Measurements from ENCODE around the gene WDR70. TPM values are rescaled to one million over a fixed set of nuclear protein-coding genes. Genes with fewer than 3 reads are reported as not detected.

WDR70 gene
- polyA plus RNA-seq, 1 of the 3 experiments (the other 2 are of a cell fraction), result 14.2 TPM

DNA sequence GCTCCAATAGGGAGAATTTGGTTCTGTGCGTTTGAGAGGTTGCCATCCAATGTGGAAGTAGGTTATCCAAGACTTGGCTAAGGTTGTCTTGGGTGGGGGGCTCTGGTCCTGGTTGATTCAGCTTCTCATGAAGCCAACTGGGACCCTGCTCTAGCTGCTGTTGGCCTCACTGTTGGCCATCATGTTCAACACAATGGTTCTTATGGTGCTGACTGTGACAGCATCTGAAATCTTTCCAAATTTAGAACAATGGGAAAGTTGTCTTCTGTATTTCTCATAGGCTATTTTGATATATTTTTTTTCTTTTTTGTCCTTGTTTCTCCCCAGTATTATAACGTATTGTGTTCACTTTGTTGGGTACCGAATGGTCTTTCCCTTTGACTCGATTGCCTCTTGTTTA, 388.8 kb downstream of the WDR70 start:
- Histone ChIP-seq H3K9me3 (no peaks in the 10 kb centered on the region), H4K20me1 (ENCODE audit: insufficient read depth) (no peaks in the 10 kb centered on the region), H3K4me3 (ENCODE audit: low read depth in 2 of 2, low read length in 1 of 2) (no peak overlapping the region), H3K4me1 (ENCODE audit: control insufficient read depth in 1 of 2, insufficient read depth in 2 of 2, low read depth in 1 of 2, low read length in 1 of 2) (peaks cover 0 to 29% of the 10 kb centered on the region in 2 experiments; a peak in 3 of 4 replicates), H3K4me2 (no peak overlapping the region), H3K9ac (no peak overlapping the region), H3K27ac (ENCODE audit: low read depth in 2 of 2, low read length in 1 of 2) (no peak overlapping the region), H3K36me3 (replicated peaks in 1 of 2; ENCODE audit: control insufficient read depth in 1 of 2, insufficient read depth in 2 of 2, low read length in 1 of 2) (no peaks in the 10 kb centered on the region), H3K9me2 (no peaks in the 10 kb centered on the region), H3F3A (replicated peaks; ENCODE audit: insufficient read depth) (peaks cover 24% of the 10 kb centered on the region), H2AFZ (ENCODE audit: low read depth) (no peak overlapping the region), H3K79me2 (ENCODE audit: insufficient read depth) (no peaks in the 10 kb centered on the region), H3K27me3 (ENCODE audit: insufficient read depth) (no peaks in the 10 kb centered on the region)
- POLR2A ChIA-PET, result no interaction called here
- DNase-seq, result no peak
- TF ChIP-seq ELF1 (IDR thresholded peaks at IDR 0.05), result no peak
- WGBS (ENCODE audit: low lambda C conversion rate), result 71% methylated on average over 4 of the region's 4 CpGs
- CTCF ChIA-PET, result interaction anchor here (0.5 kb wide), 1 partner anchor 1262 kb away, joined by 3 read pairs; no protein-coding TSS in a partner anchor

- POLR2A ChIA-PET, result no interaction called here
- TF ChIP-seq EP300 (IDR thresholded peaks at IDR 0.05; ENCODE audit: borderline replicate concordance in 1 of 2, low read depth in 1 of 2, low read length in 1 of 2) (no peak), POLR2AphosphoS5 (IDR thresholded peaks at IDR 0.05; ENCODE audit: low read depth, low read length) (no peak), FOXJ3 (CRISPR knock-in tag; IDR thresholded peaks at IDR 0.05) (no peak), FOSL2 (IDR thresholded peaks at IDR 0.05; ENCODE audit: borderline replicate concordance, low read depth) (no peak), RXRA (IDR thresholded peaks at IDR 0.05; ENCODE audit: borderline replicate concordance, low read depth) (no peak), SMC3 (IDR thresholded peaks at IDR 0.05; ENCODE audit: low read depth, low read length) (no peak), USF2 (IDR thresholded peaks at IDR 0.05; ENCODE audit: borderline replicate concordance, low read depth, low read length) (no peak)
- no peaks in the 10 kb centered on the region for H3K9me3 ChIP-seq
These were observed 389.3 kb downstream of the WDR70 start for GRCh38 chr5:37768371-37768770.

DNA sequence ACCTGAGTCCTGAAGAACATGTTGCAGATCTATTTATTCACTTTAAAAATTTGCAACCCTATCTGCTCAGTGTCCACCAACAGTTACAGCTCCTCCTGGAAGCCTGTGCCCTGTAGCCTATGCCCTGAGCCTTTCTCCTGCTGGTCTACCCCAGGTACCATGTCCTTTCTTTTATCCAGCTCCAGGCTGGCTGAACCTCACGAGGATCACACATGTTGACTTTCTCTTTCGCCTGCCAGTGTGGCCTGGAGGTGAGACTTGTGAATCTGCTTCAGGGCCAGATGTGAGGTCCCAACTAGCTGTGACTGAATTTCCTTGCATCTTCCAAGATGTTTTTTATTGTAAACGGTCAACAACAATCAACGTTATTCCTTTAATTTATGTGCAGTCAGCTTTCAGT, 390.0 kb downstream of the WDR70 start:
- H4K20me1 ChIP-seq (ENCODE audit: insufficient read depth), result no peaks in the 10 kb centered on the region
- H3F3A ChIP-seq (replicated peaks; ENCODE audit: insufficient read depth), result peaks cover 21% of the 10 kb centered on the region
- no peaks in the 10 kb centered on the region for H3K9me2 ChIP-seq
- H3K4me1 ChIP-seq (ENCODE audit: control insufficient read depth in 1 of 2, insufficient read depth in 2 of 2, low read depth in 1 of 2, low read length in 1 of 2), result peaks cover 0 to 31% of the 10 kb centered on the region in 2 experiments; a peak in 3 of 4 replicates
- WGBS (ENCODE audit: low lambda C conversion rate), result 82% methylated on average over 4 of the region's 4 CpGs
- ChIA-PET CTCF (no interaction called here), POLR2A (no interaction called here)
- H2AFZ ChIP-seq (ENCODE audit: low read depth), result no peak overlapping the region
- H3K4me2 ChIP-seq, result no peak overlapping the region
- H3K36me3 ChIP-seq (replicated peaks in 1 of 2; ENCODE audit: control insufficient read depth in 1 of 2, insufficient read depth in 2 of 2, low read length in 1 of 2), result no peaks in the 10 kb centered on the region
- no peak overlapping the region for H3K27ac ChIP-seq (ENCODE audit: low read depth in 2 of 2, low read length in 1 of 2)
- H3K9ac ChIP-seq, result no peak overlapping the region
- DNase-seq, result no peak
- no peaks in the 10 kb centered on the region for H3K9me3 ChIP-seq
- H3K27me3 ChIP-seq (ENCODE audit: insufficient read depth), result no peaks in the 10 kb centered on the region
- H3K79me2 ChIP-seq (ENCODE audit: insufficient read depth), result no peaks in the 10 kb centered on the region
- H3K4me3 ChIP-seq (ENCODE audit: low read depth in 2 of 2, low read length in 1 of 2), result no peak overlapping the region
- TF ChIP-seq NRF1 (IDR thresholded peaks at IDR 0.05; ENCODE audit: low read depth, low read length), result no peak
- TF ChIP-seq, protein P1, sequence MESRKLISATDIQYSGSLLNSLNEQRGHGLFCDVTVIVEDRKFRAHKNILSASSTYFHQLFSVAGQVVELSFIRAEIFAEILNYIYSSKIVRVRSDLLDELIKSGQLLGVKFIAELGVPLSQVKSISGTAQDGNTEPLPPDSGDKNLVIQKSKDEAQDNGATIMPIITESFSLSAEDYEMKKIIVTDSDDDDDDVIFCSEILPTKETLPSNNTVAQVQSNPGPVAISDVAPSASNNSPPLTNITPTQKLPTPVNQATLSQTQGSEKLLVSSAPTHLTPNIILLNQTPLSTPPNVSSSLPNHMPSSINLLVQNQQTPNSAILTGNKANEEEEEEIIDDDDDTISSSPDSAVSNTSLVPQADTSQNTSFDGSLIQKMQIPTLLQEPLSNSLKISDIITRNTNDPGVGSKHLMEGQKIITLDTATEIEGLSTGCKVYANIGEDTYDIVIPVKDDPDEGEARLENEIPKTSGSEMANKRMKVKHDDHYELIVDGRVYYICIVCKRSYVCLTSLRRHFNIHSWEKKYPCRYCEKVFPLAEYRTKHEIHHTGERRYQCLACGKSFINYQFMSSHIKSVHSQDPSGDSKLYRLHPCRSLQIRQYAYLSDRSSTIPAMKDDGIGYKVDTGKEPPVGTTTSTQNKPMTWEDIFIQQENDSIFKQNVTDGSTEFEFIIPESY (IDR thresholded peaks at IDR 0.05; ENCODE audit: borderline replicate concordance, low read depth), result no peak
- TF ChIP-seq JUND (IDR thresholded peaks at IDR 0.05), result no peak
- TF ChIP-seq FOXJ3 (CRISPR knock-in tag; IDR thresholded peaks at IDR 0.05), result no peak
- TF ChIP-seq IRF3 (IDR thresholded peaks at IDR 0.05; ENCODE audit: low read depth, low read length), result no peak
- no peak for TF ChIP-seq SMC3 (IDR thresholded peaks at IDR 0.05; ENCODE audit: low read depth, low read length)
- no peak for TF ChIP-seq TAF1 (IDR thresholded peaks at IDR 0.05; ENCODE audit: borderline replicate concordance, low read depth, low read length)
- TF ChIP-seq, protein P2, sequence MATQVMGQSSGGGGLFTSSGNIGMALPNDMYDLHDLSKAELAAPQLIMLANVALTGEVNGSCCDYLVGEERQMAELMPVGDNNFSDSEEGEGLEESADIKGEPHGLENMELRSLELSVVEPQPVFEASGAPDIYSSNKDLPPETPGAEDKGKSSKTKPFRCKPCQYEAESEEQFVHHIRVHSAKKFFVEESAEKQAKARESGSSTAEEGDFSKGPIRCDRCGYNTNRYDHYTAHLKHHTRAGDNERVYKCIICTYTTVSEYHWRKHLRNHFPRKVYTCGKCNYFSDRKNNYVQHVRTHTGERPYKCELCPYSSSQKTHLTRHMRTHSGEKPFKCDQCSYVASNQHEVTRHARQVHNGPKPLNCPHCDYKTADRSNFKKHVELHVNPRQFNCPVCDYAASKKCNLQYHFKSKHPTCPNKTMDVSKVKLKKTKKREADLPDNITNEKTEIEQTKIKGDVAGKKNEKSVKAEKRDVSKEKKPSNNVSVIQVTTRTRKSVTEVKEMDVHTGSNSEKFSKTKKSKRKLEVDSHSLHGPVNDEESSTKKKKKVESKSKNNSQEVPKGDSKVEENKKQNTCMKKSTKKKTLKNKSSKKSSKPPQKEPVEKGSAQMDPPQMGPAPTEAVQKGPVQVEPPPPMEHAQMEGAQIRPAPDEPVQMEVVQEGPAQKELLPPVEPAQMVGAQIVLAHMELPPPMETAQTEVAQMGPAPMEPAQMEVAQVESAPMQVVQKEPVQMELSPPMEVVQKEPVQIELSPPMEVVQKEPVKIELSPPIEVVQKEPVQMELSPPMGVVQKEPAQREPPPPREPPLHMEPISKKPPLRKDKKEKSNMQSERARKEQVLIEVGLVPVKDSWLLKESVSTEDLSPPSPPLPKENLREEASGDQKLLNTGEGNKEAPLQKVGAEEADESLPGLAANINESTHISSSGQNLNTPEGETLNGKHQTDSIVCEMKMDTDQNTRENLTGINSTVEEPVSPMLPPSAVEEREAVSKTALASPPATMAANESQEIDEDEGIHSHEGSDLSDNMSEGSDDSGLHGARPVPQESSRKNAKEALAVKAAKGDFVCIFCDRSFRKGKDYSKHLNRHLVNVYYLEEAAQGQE (IDR thresholded peaks at IDR 0.05; ENCODE audit: low read depth, low read length), result no peak
- TF ChIP-seq RAD21 (IDR thresholded peaks at IDR 0.05; ENCODE audit: low read length), result no peak

More at GRCh38 chr5:37768371-37768770, 389.3 kb downstream of the WDR70 start:
- no peaks in the 10 kb centered on the region for H3K9me2 ChIP-seq
- H2AFZ ChIP-seq (ENCODE audit: low read depth), result no peak overlapping the region
- H3K4me1 ChIP-seq (ENCODE audit: control insufficient read depth in 1 of 2, insufficient read depth in 2 of 2, low read depth in 1 of 2, low read length in 1 of 2), result peaks cover 0 to 31% of the 10 kb centered on the region in 2 experiments; a peak in 3 of 4 replicates
- no peak overlapping the region for H3K9ac ChIP-seq
- CTCF ChIA-PET, result no interaction called here
- H3K27me3 ChIP-seq (ENCODE audit: insufficient read depth), result no peaks in the 10 kb centered on the region
- H3K4me3 ChIP-seq (ENCODE audit: low read depth in 2 of 2, low read length in 1 of 2), result no peak overlapping the region
- no peaks in the 10 kb centered on the region for H4K20me1 ChIP-seq (ENCODE audit: insufficient read depth)
- H3K79me2 ChIP-seq (ENCODE audit: insufficient read depth), result no peaks in the 10 kb centered on the region
- H3F3A ChIP-seq (replicated peaks; ENCODE audit: insufficient read depth), result peaks cover 22% of the 10 kb centered on the region
- no peaks in the 10 kb centered on the region for H3K36me3 ChIP-seq (replicated peaks in 1 of 2; ENCODE audit: control insufficient read depth in 1 of 2, insufficient read depth in 2 of 2, low read length in 1 of 2)
- no peak for DNase-seq
- H3K4me2 ChIP-seq, result no peak overlapping the region
- no peak overlapping the region for H3K27ac ChIP-seq (ENCODE audit: low read depth in 2 of 2, low read length in 1 of 2)
